Measurements from ENCODE around the gene CARM1. TPM values are rescaled to one million over a fixed set of nuclear protein-coding genes. Genes with fewer than 3 reads are reported as not detected.
A peak's percentile ranks its signal among the peaks of the same experiment; 100 is the strongest.

The CARM1 gene
- total and polyA plus RNA-seq, 2 donors (not counting 3 experiments of a cell fraction or from before 2014, with no cell fraction given) = 65.6 to 70.8 TPM

- H3K4me3 ChIP-seq (replicated peaks in 1 of 3; ENCODE audit: insufficient read depth in 1 of 3, low read depth in 1 of 3, low read length in 3 of 3) = no peak overlapping the region
- FAIRE-seq (peak; percentile 21), DNase-seq (ENCODE audit: low read depth, low spot score) (no peak)
- dilution Hi-C loops (cut with MboI; ENCODE audit: extremely low pct_ligation_motif_present, low sequenced_read_pairs) (no loop called here), intact Hi-C loops (cut with micrococcal nuclease) (no loop called here)
- no peak overlapping the region for H2AFZ ChIP-seq (ENCODE audit: low read depth, low read length)
- no peak overlapping the region for H3K9ac ChIP-seq (replicated peaks; ENCODE audit: extremely low read depth, insufficient read depth, low read length)
- H3K27ac ChIP-seq (ENCODE audit: insufficient read depth, low read depth, low read length) = no peak overlapping the region
- BruUV-seq (replicated peaks) = no TSS peak
- CTCF ChIA-PET = interaction anchor here (0.5 to 2.6 kb wide), 3 partner anchors 14 to 56 kb away, joined by 3 to 14 read pairs (median 3); partner anchors contain the start of gene CARM1
- TF ChIP-seq EZH2 (IDR thresholded peaks at IDR 0.05; ENCODE audit: borderline replicate concordance, low read depth, low read length, severe bottlenecking) = no peak
- no peak for TF ChIP-seq MAX (IDR thresholded peaks at IDR 0.05; ENCODE audit: insufficient read depth, insufficient read length)
- TF ChIP-seq POLR2A (IDR thresholded peaks at IDR 0.05; ENCODE audit: low read depth, low read length) = no peak
- no peak for TF ChIP-seq FOS (IDR thresholded peaks at IDR 0.05; ENCODE audit: borderline replicate concordance, insufficient read depth, low read length)
- no peak for TF ChIP-seq POLR2AphosphoS5 (IDR thresholded peaks at IDR 0.05; ENCODE audit: insufficient read depth, low read depth, low read length)
- TF ChIP-seq GATA2 (IDR thresholded peaks at IDR 0.05; ENCODE audit: insufficient read depth, insufficient read length, low read depth, low read length) = no peak
- no peak for TF ChIP-seq JUN (IDR thresholded peaks at IDR 0.05; ENCODE audit: borderline replicate concordance, insufficient read depth, insufficient read length, low read depth)
- no peak for TF ChIP-seq MYC (IDR thresholded peaks at IDR 0.05; ENCODE audit: low read depth, low read length)
- H3K4me2 ChIP-seq (ENCODE audit: insufficient read depth, low read length) = no peak overlapping the region
- no peaks in the 10 kb centered on the region for H3K27me3 ChIP-seq (ENCODE audit: control insufficient read depth in 2 of 2, insufficient read depth in 2 of 2, low read length in 2 of 2)
- H3K79me2 ChIP-seq (ENCODE audit: control insufficient read depth, insufficient read depth, low read length) = peaks cover 36% of the 10 kb centered on the region
- H3K36me3 ChIP-seq (ENCODE audit: control insufficient read depth in 2 of 2, extremely low read depth in 1 of 2, insufficient read depth in 2 of 2, low read length in 2 of 2) = no peaks in the 10 kb centered on the region
- H3K4me1 ChIP-seq (ENCODE audit: control insufficient read depth, extremely low read depth, insufficient read depth, low read length) = no peaks in the 10 kb centered on the region
- POLR2A ChIA-PET = interaction anchor here (0.6 to 0.7 kb wide), 2 partner anchors 9 to 333 kb away, joined by 4 to 10 read pairs; no protein-coding TSS in a partner anchor
- no peaks in the 10 kb centered on the region for H4K20me1 ChIP-seq (replicated peaks; ENCODE audit: control insufficient read depth, extremely low read depth, insufficient read depth, low read length)
- no peaks in the 10 kb centered on the region for H3K9me3 ChIP-seq (replicated peaks; ENCODE audit: control insufficient read depth, insufficient read depth, low read length)
- H3K9me1 ChIP-seq (replicated peaks; ENCODE audit: control insufficient read depth, extremely low read depth, insufficient read depth, low read length) = no peaks in the 10 kb centered on the region
These were observed 14.1 kb downstream of the CARM1 start for GRCh38 chr19:10885201-10886169.
